NT2/D1 (cell line): ENCODE results near the gene C11orf98.

ENCODE experiments used
- DNase-seq: peaks from one replicate; pipeline ENCODE4 v3.0.0-alpha.2; 2011; ENCODE audit warnings: low read depth, low spot score
- H3K27me3 ChIP-seq: 2 replicates; pipeline ENCODE4 v1.6.0; 2011; ENCODE audit warnings: mild to moderate bottlenecking; ENCODE audit not compliant: insufficient read length, insufficient read depth
- H3K36me3 ChIP-seq: 2 replicates; pipeline ENCODE4 v1.6.1; 2011; ENCODE audit warnings: mild to moderate bottlenecking, low read length, mixed read lengths; ENCODE audit not compliant: insufficient read depth, insufficient read length
- H3K4me1 ChIP-seq: 2 replicates; pipeline ENCODE4 v1.5.1; 2011; ENCODE audit not compliant: insufficient read depth, insufficient read length
- H3K4me3 ChIP-seq: 2 replicates; pipeline ENCODE4 v1.5.1; 2011; ENCODE audit warnings: low read depth; ENCODE audit not compliant: insufficient read length
- H3K9ac ChIP-seq: 2 replicates; pipeline ENCODE4 v1.6.0; 2011; ENCODE audit warnings: low read depth; ENCODE audit not compliant: insufficient read length
- H3K9me3 ChIP-seq: 2 replicates; pipeline ENCODE4 v1.5.1; 2011; ENCODE audit warnings: mild to moderate bottlenecking, low read length; ENCODE audit not compliant: insufficient read depth
- SUZ12 ChIP-seq: IDR thresholded peaks from 2 replicates; pipeline ENCODE4 v1.6.1; 2011; ENCODE audit not compliant: insufficient read length, insufficient read depth; ENCODE audit errors: extremely low read depth
- YY1 ChIP-seq: IDR thresholded peaks from 2 replicates; pipeline ENCODE4 v1.6.1; 2011; ENCODE audit not compliant: insufficient read length, insufficient read depth
- ZNF274 ChIP-seq: IDR thresholded peaks from 2 replicates; pipeline ENCODE4 v1.6.1; 2011; ENCODE audit warnings: mild to moderate bottlenecking, low read depth, low read length

The C11orf98 gene

GRCh38 chr11:62648185-62648966, 16.6 kb downstream of the C11orf98 start:
- no peak for TF ChIP-seq SUZ12
- TF ChIP-seq ZNF274: no peak
- no peak for TF ChIP-seq YY1
- no peaks in the 10 kb centered on the region for H3K9me3 ChIP-seq
- no peaks in the 10 kb centered on the region for H3K27me3 ChIP-seq
- no peak overlapping the region for H3K4me3 ChIP-seq
- DNase-seq: no peak
- H3K36me3 ChIP-seq: peaks cover 56% of the 10 kb centered on the region
- H3K4me1 ChIP-seq: peaks cover 6% of the 10 kb centered on the region
- no peak overlapping the region for H3K9ac ChIP-seq

- Histone ChIP-seq H3K36me3 (peaks cover 63% of the 10 kb centered on the region), H3K4me1 (peaks cover 6% of the 10 kb centered on the region), H3K27me3 (no peaks in the 10 kb centered on the region), H3K9me3 (no peaks in the 10 kb centered on the region), H3K9ac (peak overlapping the region; percentile 50), H3K4me3 (no peak overlapping the region)
- TF ChIP-seq SUZ12: no peak
- no peak for TF ChIP-seq ZNF274
- TF ChIP-seq YY1: no peak
- no peak for DNase-seq
Observed at GRCh38 chr11:62647609-62648005, 17.4 kb downstream of the C11orf98 start.

GRCh38 chr11:62646825-62647608, 18.0 kb downstream of the C11orf98 start:
- TF ChIP-seq YY1: no peak
- no peak for TF ChIP-seq ZNF274
- no peak for TF ChIP-seq SUZ12
- Histone ChIP-seq H3K9ac (peak overlapping the region; percentile 65), H3K4me1 (peaks cover 6% of the 10 kb centered on the region), H3K36me3 (peaks cover 66% of the 10 kb centered on the region), H3K9me3 (no peaks in the 10 kb centered on the region), H3K4me3 (no peak overlapping the region), H3K27me3 (no peaks in the 10 kb centered on the region)
- no peak for DNase-seq

- H3K4me3 ChIP-seq: peak within 1 kb of the TSS; percentile 93
- peak; percentile 87 for TF ChIP-seq YY1
- no peak for TF ChIP-seq SUZ12
- no peaks in the 10 kb centered on the region for H3K9me3 ChIP-seq
- no peaks in the 10 kb centered on the region for H3K27me3 ChIP-seq
- H3K36me3 ChIP-seq: peaks cover 62% of the 10 kb centered on the region
- H3K4me1 ChIP-seq: peaks cover 6% of the 10 kb centered on the region
- H3K9ac ChIP-seq: peak within 1 kb of the TSS; percentile 98
- peak; percentile 97 for DNase-seq
Observed at GRCh38 chr11:62645946-62646824, 18.8 kb downstream of the C11orf98 start, which contains the start of gene GANAB. TSS of gene GANAB (minus strand) at chr11:62646613. CDS start at chr11:62646599, 14 bp downstream.

GRCh38 chr11:62645671-62645945, 19.4 kb downstream of the C11orf98 start:
- Histone ChIP-seq H3K27me3 (no peaks in the 10 kb centered on the region), H3K9me3 (no peaks in the 10 kb centered on the region), H3K4me3 (peak overlapping the region; percentile 93), H3K9ac (peak overlapping the region; percentile 98), H3K36me3 (peaks cover 60% of the 10 kb centered on the region), H3K4me1 (peaks cover 6% of the 10 kb centered on the region)
- no peak for DNase-seq
- TF ChIP-seq ZNF274 (no peak), SUZ12 (no peak), YY1 (no peak)

- DNase-seq: no peak
- H3K9me3 ChIP-seq: no peaks in the 10 kb centered on the region
- H3K4me1 ChIP-seq: peaks cover 6% of the 10 kb centered on the region
- H3K4me3 ChIP-seq: no peak overlapping the region
- H3K9ac ChIP-seq: no peak overlapping the region
- peaks cover 58% of the 10 kb centered on the region for H3K36me3 ChIP-seq
- no peaks in the 10 kb centered on the region for H3K27me3 ChIP-seq
- TF ChIP-seq ZNF274 (no peak), YY1 (no peak), SUZ12 (no peak)
Observed at GRCh38 chr11:62644220-62644619, 20.8 kb downstream of the C11orf98 start.

- H3K36me3 ChIP-seq: peaks cover 94% of the 10 kb centered on the region
- H3K9me3 ChIP-seq: no peaks in the 10 kb centered on the region
- TF ChIP-seq SUZ12 (no peak), YY1 (no peak), ZNF274 (no peak)
- no peak for DNase-seq
- no peaks in the 10 kb centered on the region for H3K27me3 ChIP-seq
- no peak overlapping the region for H3K9ac ChIP-seq
- H3K4me3 ChIP-seq: no peak overlapping the region
- peaks cover 3% of the 10 kb centered on the region for H3K4me1 ChIP-seq
Observed at GRCh38 chr11:62632492-62632891, 32.5 kb downstream of the C11orf98 start.
